ENCODE results near the gene CTIF.

The CTIF gene

DNA sequence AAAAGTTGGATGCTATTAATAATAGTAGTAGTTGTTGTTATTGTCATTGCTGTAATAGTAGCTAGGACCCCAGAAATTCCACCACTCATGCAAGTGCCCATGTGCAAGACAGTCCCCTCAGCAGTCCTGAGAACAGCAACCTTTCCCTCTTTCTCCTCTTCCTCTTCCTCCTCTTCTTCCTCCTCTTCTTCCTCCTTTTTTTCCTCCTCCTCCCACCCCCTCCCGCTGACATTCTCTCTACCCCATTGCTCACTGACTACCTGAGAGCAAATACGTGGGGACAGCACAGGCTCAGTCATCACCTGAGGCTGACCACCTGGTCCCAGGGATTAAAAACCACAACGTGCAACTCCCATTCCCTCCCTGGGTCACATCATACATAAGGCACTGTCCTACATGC lies 370.1 kb downstream of the CTIF start:
- H3K36me3 ChIP-seq (ENCODE audit: control insufficient read depth in 1 of 2, insufficient read depth in 2 of 2, low read depth in 1 of 2, low read length in 2 of 2), result peaks cover 0 to 6% of the 10 kb centered on the region in 2 experiments
- H3K9me3 ChIP-seq (ENCODE audit: control insufficient read depth, low read length), result peaks cover 16% of the 10 kb centered on the region
- no peak overlapping the region for H2AFZ ChIP-seq (ENCODE audit: low read depth, low read length)
- no peak overlapping the region for H3K14ac ChIP-seq (ENCODE audit: low read length in 2 of 2)
- H3K4me2 ChIP-seq (ENCODE audit: low read length, poor library complexity, severe bottlenecking), result no peak overlapping the region
- no peak overlapping the region for H3K4ac ChIP-seq (ENCODE audit: low read depth in 1 of 2, low read length in 2 of 2)
- no peaks in the 10 kb centered on the region for H3K79me1 ChIP-seq (replicated peaks; ENCODE audit: low read length, poor library complexity, severe bottlenecking)
- H3K18ac ChIP-seq (ENCODE audit: low read depth in 1 of 2, low read length in 2 of 2), result no peak overlapping the region
- no peak for DNase-seq
- H4K8ac ChIP-seq (ENCODE audit: low read length), result no peak overlapping the region
- no peak overlapping the region for H3K27ac ChIP-seq (ENCODE audit: low read length, poor library complexity, severe bottlenecking)
- H3K23ac ChIP-seq (ENCODE audit: low read length in 2 of 2), result no peak overlapping the region
- H2BK15ac ChIP-seq (ENCODE audit: low read depth, poor library complexity, severe bottlenecking), result no peak overlapping the region
- H3K9ac ChIP-seq (ENCODE audit: low read length), result no peak overlapping the region
- H3K27me3 ChIP-seq (ENCODE audit: control insufficient read depth in 1 of 2, insufficient read depth in 1 of 2, low read length in 2 of 2), result no peaks in the 10 kb centered on the region
- H2BK12ac ChIP-seq (ENCODE audit: low read length in 2 of 2), result no peak overlapping the region
- no peak overlapping the region for H2BK120ac ChIP-seq (ENCODE audit: low read depth, low read length)
- no peak overlapping the region for H4K91ac ChIP-seq (ENCODE audit: low read length)
- WGBS, result 83% methylated on average over 2 of the region's 3 CpGs
- H3K4me3 ChIP-seq (ENCODE audit: insufficient read depth in 1 of 2, low read depth in 1 of 2, low read length in 2 of 2), result no peak overlapping the region
- H3K4me1 ChIP-seq (ENCODE audit: control insufficient read depth, insufficient read depth, low read depth, low read length), result no peaks in the 10 kb centered on the region
- peak overlapping the region; percentile 1 for H2AK5ac ChIP-seq (ENCODE audit: low read length, severe bottlenecking)
- H2BK5ac ChIP-seq (ENCODE audit: low read depth, low read length, poor library complexity, severe bottlenecking), result no peak overlapping the region

GRCh38 chr18:48909721-48910120 lies 370.9 kb downstream of the CTIF start:
- Histone ChIP-seq H3K36me3 (ENCODE audit: control insufficient read depth in 1 of 2, insufficient read depth in 2 of 2, low read depth in 1 of 2, low read length in 2 of 2) (peaks cover 0 to 6% of the 10 kb centered on the region in 2 experiments), H3K27ac (ENCODE audit: low read length, poor library complexity, severe bottlenecking) (no peak overlapping the region), H3K4me1 (ENCODE audit: control insufficient read depth, insufficient read depth, low read depth, low read length) (peaks cover 3% of the 10 kb centered on the region), H2BK120ac (ENCODE audit: low read depth, low read length) (no peak overlapping the region), H3K27me3 (ENCODE audit: control insufficient read depth in 1 of 2, insufficient read depth in 1 of 2, low read length in 2 of 2) (no peaks in the 10 kb centered on the region), H3K79me1 (replicated peaks; ENCODE audit: low read length, poor library complexity, severe bottlenecking) (no peaks in the 10 kb centered on the region), H3K14ac (ENCODE audit: low read length in 2 of 2) (no peak overlapping the region), H4K8ac (ENCODE audit: low read length) (no peak overlapping the region), H2BK12ac (ENCODE audit: low read length in 2 of 2) (no peak overlapping the region), H2BK5ac (ENCODE audit: low read depth, low read length, poor library complexity, severe bottlenecking) (no peak overlapping the region), H3K23ac (ENCODE audit: low read length in 2 of 2) (no peak overlapping the region), H2AFZ (ENCODE audit: low read depth, low read length) (no peak overlapping the region), H3K18ac (ENCODE audit: low read depth in 1 of 2, low read length in 2 of 2) (no peak overlapping the region), H3K4me2 (ENCODE audit: low read length, poor library complexity, severe bottlenecking) (no peak overlapping the region), H3K9me3 (ENCODE audit: control insufficient read depth, low read length) (peaks cover 9% of the 10 kb centered on the region), H2AK5ac (ENCODE audit: low read length, severe bottlenecking) (no peak overlapping the region), H3K4ac (ENCODE audit: low read depth in 1 of 2, low read length in 2 of 2) (no peak overlapping the region), H2BK15ac (ENCODE audit: low read depth, poor library complexity, severe bottlenecking) (no peak overlapping the region), H3K4me3 (ENCODE audit: insufficient read depth in 1 of 2, low read depth in 1 of 2, low read length in 2 of 2) (no peak overlapping the region), H3K9ac (ENCODE audit: low read length) (no peak overlapping the region), H4K91ac (ENCODE audit: low read length) (no peak overlapping the region)
- no peak for DNase-seq
- WGBS, result 96% methylated on average over 4 of the region's 6 CpGs

- Histone ChIP-seq H2BK15ac (ENCODE audit: low read depth, poor library complexity, severe bottlenecking) (no peak overlapping the region), H3K4ac (ENCODE audit: low read depth in 1 of 2, low read length in 2 of 2) (no peak overlapping the region), H2BK120ac (ENCODE audit: low read depth, low read length) (no peak overlapping the region), H3K9me3 (ENCODE audit: control insufficient read depth, low read length) (no peaks in the 10 kb centered on the region), H3K4me2 (ENCODE audit: low read length, poor library complexity, severe bottlenecking) (no peak overlapping the region), H3K27ac (ENCODE audit: low read length, poor library complexity, severe bottlenecking) (no peak overlapping the region), H3K79me1 (replicated peaks; ENCODE audit: low read length, poor library complexity, severe bottlenecking) (peaks cover 2% of the 10 kb centered on the region), H4K8ac (ENCODE audit: low read length) (peak overlapping the region; percentile 77), H3K27me3 (ENCODE audit: control insufficient read depth in 1 of 2, insufficient read depth in 1 of 2, low read length in 2 of 2) (no peaks in the 10 kb centered on the region), H3K18ac (ENCODE audit: low read depth in 1 of 2, low read length in 2 of 2) (peak overlapping the region in 1 of 2 experiments; percentile 55), H2BK12ac (ENCODE audit: low read length in 2 of 2) (peak overlapping the region in 1 of 2 experiments; percentile 43), H3K4me3 (ENCODE audit: insufficient read depth in 1 of 2, low read depth in 1 of 2, low read length in 2 of 2) (no peak overlapping the region), H3K36me3 (ENCODE audit: control insufficient read depth in 1 of 2, insufficient read depth in 2 of 2, low read depth in 1 of 2, low read length in 2 of 2) (peaks cover 0 to 6% of the 10 kb centered on the region in 2 experiments), H4K91ac (ENCODE audit: low read length) (peak overlapping the region; percentile 67), H2AK5ac (ENCODE audit: low read length, severe bottlenecking) (peak overlapping the region; percentile 73), H2AFZ (ENCODE audit: low read depth, low read length) (no peak overlapping the region), H3K14ac (ENCODE audit: low read length in 2 of 2) (no peak overlapping the region), H3K4me1 (ENCODE audit: control insufficient read depth, insufficient read depth, low read depth, low read length) (peaks cover 12% of the 10 kb centered on the region), H3K23ac (ENCODE audit: low read length in 2 of 2) (no peak overlapping the region), H3K9ac (ENCODE audit: low read length) (no peak overlapping the region), H2BK5ac (ENCODE audit: low read depth, low read length, poor library complexity, severe bottlenecking) (no peak overlapping the region)
- no peak for DNase-seq
- 85% methylated on average over 17 of the region's 17 CpGs for WGBS
Measured at GRCh38 chr18:48910972-48911545, 372.2 kb downstream of the CTIF start.

Small RNA genes lying within 50 kb of the gene (small RNA-seq; reads per million reads assigned to genes)
- 0.86 reads per million for gene MIR4743 (ENCODE audit: low read depth)

Measured in mesenchymal stem cell (in vitro differentiated cells and primary cell).